GM13977 (cell line): ENCODE results near the gene DAAM1.

Source experiments
- DNase-seq: peaks from one replicate; pipeline ENCODE4 v3.0.0; 2012; ENCODE audit warnings: low spot score
- CTCF ChIP-seq: IDR thresholded peaks from 2 replicates; pipeline ENCODE4 v1.5.1; 2012; ENCODE audit warnings: mild to moderate bottlenecking, control low read depth; ENCODE audit not compliant: insufficient read depth; ENCODE audit errors: extremely low read depth, missing control alignments
- in situ Hi-C: fragments of 300-500 bp; cut with MboI; formaldehyde crosslinking; loops from one replicate; pipeline ENCODE4 v1.12.0; 2022; ENCODE audit warnings: low sequenced_read_pairs, low pct_unique_long_range_greater_than_20kb, mixed read lengths, inconsistent platforms; ENCODE audit not compliant: unreplicated experiment

DAAM1 gene

GRCh38 chr14:59293935-59294661, 105.6 kb downstream of the DAAM1 start:
- no peak for DNase-seq
- in situ Hi-C loops: no loop called here
- no peak for TF ChIP-seq CTCF

- TF ChIP-seq CTCF: no peak
- in situ Hi-C loops: no loop called here
- no peak for DNase-seq
These were observed 106.2 kb downstream of the DAAM1 start for GRCh38 chr14:59294662-59294992.

GRCh38 chr14:59295951-59296350, 107.5 kb downstream of the DAAM1 start:
- in situ Hi-C loops: no loop called here

GRCh38 chr14:59296508-59296907, 108.0 kb downstream of the DAAM1 start:
- in situ Hi-C loops: no loop called here
- DNase-seq: no peak
- TF ChIP-seq CTCF: no peak

More at GRCh38 chr14:59295951-59296350, 107.5 kb downstream of the DAAM1 start:
- TF ChIP-seq CTCF: no peak
- DNase-seq: no peak

- DNase-seq: no peak
- in situ Hi-C loops: no loop called here
- no peak for TF ChIP-seq CTCF
These were observed 108.8 kb downstream of the DAAM1 start for GRCh38 chr14:59297071-59297776.

- DNase-seq: no peak
- in situ Hi-C loops: no loop called here
- TF ChIP-seq CTCF: no peak
These were observed 111.3 kb downstream of the DAAM1 start for GRCh38 chr14:59299731-59300130.
